Neural progenitor cell (in vitro differentiated cells): ENCODE results near the gene MANSC4.

Experiments
- EZH2phosphoT487 ChIP-seq: fragments of 200-600 bp; sonication (generic); IDR thresholded peaks from 2 replicates; pipeline ENCODE4 v1.6.1; 2017; ENCODE audit warnings: antibody characterized with exemption
- TF ChIP-seq, protein P1 (sequence below): fragments of 200-600 bp; sonication (generic); IDR thresholded peaks from 2 replicates; pipeline ENCODE4 v1.5.1; 2017; ENCODE audit warnings: antibody characterized with exemption, mild to moderate bottlenecking

DNA sequence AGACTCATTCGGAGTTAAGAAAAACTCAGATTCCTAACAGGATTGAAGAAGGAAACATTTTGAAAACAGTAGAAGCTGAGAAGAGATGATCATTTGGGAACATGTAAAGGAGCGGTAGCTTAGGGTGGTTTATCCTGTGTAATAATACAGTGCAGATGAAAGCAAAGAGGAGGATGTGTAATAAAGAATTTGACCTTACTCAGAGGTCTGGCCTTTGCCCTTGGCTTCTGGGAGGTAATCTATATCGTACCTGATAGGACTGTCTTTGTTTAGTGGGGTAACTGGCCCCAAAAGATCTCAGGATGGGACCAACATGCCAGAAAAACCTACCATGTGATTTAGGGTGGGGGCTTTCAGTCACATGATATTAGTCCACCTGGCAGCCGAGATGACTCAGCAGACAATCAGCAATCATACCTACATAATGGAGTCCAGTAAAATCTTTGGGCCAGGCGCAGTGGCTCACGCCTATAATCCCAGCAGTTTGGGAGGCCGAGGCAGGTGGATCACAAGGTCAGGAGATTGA, 23.3 kb downstream of the MANSC4 start:
- TF ChIP-seq, protein P1, sequence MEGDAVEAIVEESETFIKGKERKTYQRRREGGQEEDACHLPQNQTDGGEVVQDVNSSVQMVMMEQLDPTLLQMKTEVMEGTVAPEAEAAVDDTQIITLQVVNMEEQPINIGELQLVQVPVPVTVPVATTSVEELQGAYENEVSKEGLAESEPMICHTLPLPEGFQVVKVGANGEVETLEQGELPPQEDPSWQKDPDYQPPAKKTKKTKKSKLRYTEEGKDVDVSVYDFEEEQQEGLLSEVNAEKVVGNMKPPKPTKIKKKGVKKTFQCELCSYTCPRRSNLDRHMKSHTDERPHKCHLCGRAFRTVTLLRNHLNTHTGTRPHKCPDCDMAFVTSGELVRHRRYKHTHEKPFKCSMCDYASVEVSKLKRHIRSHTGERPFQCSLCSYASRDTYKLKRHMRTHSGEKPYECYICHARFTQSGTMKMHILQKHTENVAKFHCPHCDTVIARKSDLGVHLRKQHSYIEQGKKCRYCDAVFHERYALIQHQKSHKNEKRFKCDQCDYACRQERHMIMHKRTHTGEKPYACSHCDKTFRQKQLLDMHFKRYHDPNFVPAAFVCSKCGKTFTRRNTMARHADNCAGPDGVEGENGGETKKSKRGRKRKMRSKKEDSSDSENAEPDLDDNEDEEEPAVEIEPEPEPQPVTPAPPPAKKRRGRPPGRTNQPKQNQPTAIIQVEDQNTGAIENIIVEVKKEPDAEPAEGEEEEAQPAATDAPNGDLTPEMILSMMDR, result no peak
- no peak for TF ChIP-seq EZH2phosphoT487
